Loucy (cell line): ENCODE data around the gene MACROD2.

Experiments
- H2AFZ ChIP-seq: fragments of 200-600 bp; sonication (generic); 2 replicates; pipeline ENCODE4 v1.6.0; 2016; ENCODE audit warnings: antibody characterized with exemption, mild to moderate bottlenecking, low read length, moderate library complexity
- H3F3A ChIP-seq: fragments of 200-600 bp; 2 replicates; pipeline ENCODE4 v1.6.0; 2016; ENCODE audit warnings: antibody characterized with exemption, low read depth, mild to moderate bottlenecking
- H3K27me3 ChIP-seq: fragments of 200-600 bp; sonication (generic); 2 replicates; pipeline ENCODE4 v1.6.1; 2014; ENCODE audit warnings: low read length, mild to moderate bottlenecking; ENCODE audit not compliant: insufficient read depth, poor library complexity, severe bottlenecking
- H3K36me3 ChIP-seq: fragments of 200-600 bp; sonication (generic); 2 replicates; pipeline ENCODE4 v1.6.1; 2016; ENCODE audit warnings: low read length; ENCODE audit not compliant: insufficient read depth
- H3K4me1 ChIP-seq: fragments of 200-600 bp; sonication (generic); 2 replicates; pipeline ENCODE4 v1.5.1; 2014; ENCODE audit warnings: low read length, mild to moderate bottlenecking; ENCODE audit not compliant: insufficient read depth, poor library complexity, severe bottlenecking
- H3K4me2 ChIP-seq: fragments of 200-600 bp; sonication (generic); 2 replicates; pipeline ENCODE4 v1.6.0; 2014; ENCODE audit warnings: antibody characterized with exemption, low read length, low read depth, mild to moderate bottlenecking; ENCODE audit not compliant: poor library complexity, severe bottlenecking
- H3K4me3 ChIP-seq: fragments of 200-600 bp; sonication (generic); 2 replicates; pipeline ENCODE4 v1.5.1; 2014; ENCODE audit warnings: low read length, mild to moderate bottlenecking, mixed read lengths; ENCODE audit not compliant: poor library complexity, severe bottlenecking
- H3K79me2 ChIP-seq: fragments of 200-600 bp; sonication (generic); 2 replicates; pipeline ENCODE4 v1.6.1; 2014; ENCODE audit warnings: low read length; ENCODE audit not compliant: insufficient read depth
- H3K9ac ChIP-seq: fragments of 200-600 bp; sonication (generic); 2 replicates; pipeline ENCODE4 v1.6.0; 2014; ENCODE audit warnings: mild to moderate bottlenecking, low read depth, low read length, moderate library complexity; ENCODE audit not compliant: poor library complexity, severe bottlenecking
- H3K9me2 ChIP-seq: fragments of 200-600 bp; sonication (generic); replicated peaks from 2 replicates; pipeline ENCODE4 v1.6.1; 2016; ENCODE audit warnings: low read depth, low read length, mixed read lengths
- H3K9me3 ChIP-seq: fragments of 200-600 bp; sonication (generic); 2 replicates; pipeline ENCODE4 v1.6.1; 2014; ENCODE audit warnings: mild to moderate bottlenecking, antibody characterized with exemption, low read length, low read depth; ENCODE audit not compliant: insufficient read depth
- H4K20me1 ChIP-seq: fragments of 200-600 bp; sonication (generic); 2 replicates; pipeline ENCODE4 v1.6.0; 2014; ENCODE audit warnings: antibody characterized with exemption, low read length, mild to moderate bottlenecking; ENCODE audit not compliant: insufficient read depth, poor library complexity, severe bottlenecking
- EZH2phosphoT487 ChIP-seq: fragments of 200-600 bp; IDR thresholded peaks from 2 replicates; pipeline ENCODE4 v1.6.1; 2018; ENCODE audit warnings: antibody characterized with exemption, mild to moderate bottlenecking, moderate library complexity, borderline replicate concordance
- TF ChIP-seq, protein P1 (sequence below): fragments of 200-600 bp; sonication (generic); conservative IDR thresholded peaks from 2 replicates; pipeline ENCODE4 v1.5.1; 2014; ENCODE audit warnings: mild to moderate bottlenecking, antibody characterized with exemption, low read length

Gene MACROD2

GRCh38 chr20:14989535-14990290, 994.4 kb downstream of the MACROD2 start:
- no peaks in the 10 kb centered on the region for H3K36me3 ChIP-seq
- H3K4me2 ChIP-seq, result no peak overlapping the region
- no peak for TF ChIP-seq EZH2phosphoT487
- TF ChIP-seq, protein P1, sequence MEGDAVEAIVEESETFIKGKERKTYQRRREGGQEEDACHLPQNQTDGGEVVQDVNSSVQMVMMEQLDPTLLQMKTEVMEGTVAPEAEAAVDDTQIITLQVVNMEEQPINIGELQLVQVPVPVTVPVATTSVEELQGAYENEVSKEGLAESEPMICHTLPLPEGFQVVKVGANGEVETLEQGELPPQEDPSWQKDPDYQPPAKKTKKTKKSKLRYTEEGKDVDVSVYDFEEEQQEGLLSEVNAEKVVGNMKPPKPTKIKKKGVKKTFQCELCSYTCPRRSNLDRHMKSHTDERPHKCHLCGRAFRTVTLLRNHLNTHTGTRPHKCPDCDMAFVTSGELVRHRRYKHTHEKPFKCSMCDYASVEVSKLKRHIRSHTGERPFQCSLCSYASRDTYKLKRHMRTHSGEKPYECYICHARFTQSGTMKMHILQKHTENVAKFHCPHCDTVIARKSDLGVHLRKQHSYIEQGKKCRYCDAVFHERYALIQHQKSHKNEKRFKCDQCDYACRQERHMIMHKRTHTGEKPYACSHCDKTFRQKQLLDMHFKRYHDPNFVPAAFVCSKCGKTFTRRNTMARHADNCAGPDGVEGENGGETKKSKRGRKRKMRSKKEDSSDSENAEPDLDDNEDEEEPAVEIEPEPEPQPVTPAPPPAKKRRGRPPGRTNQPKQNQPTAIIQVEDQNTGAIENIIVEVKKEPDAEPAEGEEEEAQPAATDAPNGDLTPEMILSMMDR, result no peak
- H3K9me2 ChIP-seq, result no peaks in the 10 kb centered on the region
- H3K9ac ChIP-seq, result no peak overlapping the region
- no peaks in the 10 kb centered on the region for H3K27me3 ChIP-seq
- no peaks in the 10 kb centered on the region for H4K20me1 ChIP-seq
- no peaks in the 10 kb centered on the region for H3K79me2 ChIP-seq
- no peaks in the 10 kb centered on the region for H3K4me1 ChIP-seq
- H3K9me3 ChIP-seq, result no peaks in the 10 kb centered on the region
- H3F3A ChIP-seq, result no peaks in the 10 kb centered on the region
- no peak overlapping the region for H2AFZ ChIP-seq
- H3K4me3 ChIP-seq, result no peak overlapping the region

DNA sequence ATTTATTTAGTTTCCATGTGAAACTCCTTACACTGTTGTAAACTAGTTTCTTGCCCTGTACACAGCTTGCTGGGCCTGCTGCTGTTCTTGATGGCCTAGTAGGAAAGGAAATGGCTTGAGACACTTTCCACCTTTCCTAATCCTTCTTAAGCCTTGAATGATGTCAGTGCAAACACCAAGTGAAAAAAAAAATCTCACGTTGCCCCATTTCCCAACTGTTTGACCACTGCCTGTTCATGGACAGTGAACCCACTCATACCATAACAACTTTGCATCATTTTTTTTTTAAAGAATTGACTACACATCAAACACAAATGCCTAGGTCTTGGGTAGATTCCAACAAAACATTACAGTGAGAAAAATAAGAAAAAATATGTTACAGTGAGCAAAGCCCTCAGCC, 995.7 kb downstream of the MACROD2 start:
- Histone ChIP-seq H3K27me3 (no peaks in the 10 kb centered on the region), H3K4me1 (no peaks in the 10 kb centered on the region), H3K9me2 (no peaks in the 10 kb centered on the region), H4K20me1 (no peaks in the 10 kb centered on the region), H3K4me3 (no peak overlapping the region), H3K36me3 (no peaks in the 10 kb centered on the region), H3K4me2 (no peak overlapping the region), H2AFZ (no peak overlapping the region), H3K9ac (no peak overlapping the region), H3K79me2 (no peaks in the 10 kb centered on the region), H3F3A (no peaks in the 10 kb centered on the region), H3K9me3 (no peaks in the 10 kb centered on the region)
- TF ChIP-seq, protein P1, result no peak
- TF ChIP-seq EZH2phosphoT487, result no peak

DNA sequence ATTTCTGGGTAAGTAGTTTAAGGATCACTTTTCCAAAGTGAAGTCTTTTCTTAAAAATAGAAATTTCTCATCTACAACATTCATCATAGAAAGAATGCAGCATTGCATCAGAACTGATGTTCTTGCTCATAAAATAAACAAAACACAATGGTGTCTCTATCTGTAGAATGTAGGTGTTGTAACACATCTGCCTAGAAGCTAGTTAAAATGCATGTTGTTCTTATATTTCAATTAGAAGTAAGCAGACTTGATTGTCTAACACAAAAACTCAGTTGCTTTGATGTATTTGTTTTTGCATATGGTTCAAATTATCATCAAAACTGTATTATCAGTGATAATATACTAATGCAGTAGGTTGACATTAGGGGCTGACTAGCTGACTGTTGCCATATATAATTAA, 996.8 kb downstream of the MACROD2 start:
- Histone ChIP-seq H3K79me2 (no peaks in the 10 kb centered on the region), H3F3A (no peaks in the 10 kb centered on the region), H3K27me3 (no peaks in the 10 kb centered on the region), H3K9me3 (no peaks in the 10 kb centered on the region), H3K9me2 (no peaks in the 10 kb centered on the region), H4K20me1 (no peaks in the 10 kb centered on the region), H3K4me2 (no peak overlapping the region), H3K4me3 (no peak overlapping the region), H3K4me1 (no peaks in the 10 kb centered on the region), H2AFZ (no peak overlapping the region), H3K36me3 (no peaks in the 10 kb centered on the region), H3K9ac (no peak overlapping the region)
- TF ChIP-seq, protein P1, result no peak
- no peak for TF ChIP-seq EZH2phosphoT487
